Measurements from ENCODE around the gene MST1.

The MST1 gene

GRCh38 chr3:49639551-49639950, 49.7 kb downstream of the MST1 start:
- in situ Hi-C loops (cut with HindIII; ENCODE audit: low sequenced_read_pairs): no loop called here

DNA sequence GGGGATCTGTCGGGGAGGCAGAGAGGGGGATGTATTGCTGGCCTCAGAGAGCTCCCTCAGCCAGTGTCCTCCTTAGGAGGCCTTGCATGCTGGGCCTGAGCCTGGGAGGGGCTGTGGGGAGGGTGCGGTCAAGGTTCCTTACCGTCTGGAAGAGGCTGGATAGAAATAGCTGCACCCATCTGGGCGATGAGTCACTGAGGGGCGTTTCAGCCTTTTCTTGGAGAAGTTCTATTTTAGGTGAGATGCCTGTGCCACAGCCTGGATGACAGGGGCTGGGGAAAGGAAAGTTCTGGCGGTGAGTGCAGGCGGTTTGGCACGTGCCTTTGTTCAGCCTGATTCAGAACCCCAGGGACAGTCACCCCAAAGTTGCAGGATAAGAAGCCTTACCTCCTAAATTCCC, 50.8 kb downstream of the MST1 start:
- in situ Hi-C loops (cut with HindIII; ENCODE audit: low sequenced_read_pairs): no loop called here

GRCh38 chr3:49636883-49637609, 52.2 kb downstream of the MST1 start:
- in situ Hi-C loops (cut with HindIII; ENCODE audit: low sequenced_read_pairs): no loop called here

DNA sequence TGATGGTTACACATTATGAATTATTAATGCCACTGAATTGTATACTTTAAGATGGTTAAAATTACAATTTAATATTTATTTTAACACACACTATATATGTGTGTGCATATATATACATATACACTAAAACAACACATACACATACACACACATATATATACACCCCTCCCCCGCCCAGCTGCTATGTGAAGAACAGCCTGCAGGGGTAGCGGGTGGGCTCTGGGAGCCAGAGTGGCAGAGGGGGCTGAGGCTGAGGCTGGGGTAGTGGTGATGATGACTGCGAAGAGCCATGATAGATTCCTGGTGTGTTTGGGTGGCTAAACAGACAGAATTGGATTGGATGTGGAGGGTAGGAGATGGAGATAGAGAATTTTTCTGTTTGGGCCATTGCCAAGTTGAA, 54.5 kb downstream of the MST1 start:
- in situ Hi-C loops (cut with HindIII; ENCODE audit: low sequenced_read_pairs): no loop called here

Data from DLD1 (cell line).